HEK293T (cell line): ENCODE measurements around the gene CD82.

Experiments used
- CTCF ChIA-PET: fragments of 350-600 bp; formaldehyde crosslinking; extraction: SDS; loops from one replicate; lab custom pipeline; 2021; ENCODE audit warnings: antibody characterized with exemption, inconsistent platforms; lab: Yijun Ruan, JAX
- POLR2A ChIA-PET: fragments of 350-600 bp; formaldehyde crosslinking; extraction: SDS; loops from one replicate; lab custom pipeline; 2020; ENCODE audit warnings: antibody characterized with exemption, inconsistent platforms; lab: Yijun Ruan, JAX
- DNase-seq: peaks from one replicate; pipeline ENCODE4 v3.0.0; 2012; ENCODE audit warnings: mixed read lengths; ENCODE audit errors: extremely low spot score
- ARNT ChIP-seq: fragments of 450-650 bp; IDR thresholded peaks from 2 replicates; pipeline ENCODE4 v1.6.1; 2017; ENCODE audit warnings: mild to moderate bottlenecking
- BHLHE40 ChIP-seq: fragments of 450-650 bp; IDR thresholded peaks from 2 replicates; pipeline ENCODE4 v1.6.1; 2016; ENCODE audit warnings: mild to moderate bottlenecking, moderate library complexity, borderline replicate concordance
- CTBP1 ChIP-seq: fragments of 450-650 bp; IDR thresholded peaks from 2 replicates; pipeline ENCODE4 v1.6.1; 2016; ENCODE audit warnings: borderline replicate concordance
- ELF4 ChIP-seq: fragments of 450-650 bp; IDR thresholded peaks from 2 replicates; pipeline ENCODE4 v1.6.1; 2017; ENCODE audit warnings: antibody characterized with exemption
- FOXA1 ChIP-seq: fragments of 450-650 bp; IDR thresholded peaks from 2 replicates; pipeline ENCODE4 v1.6.1; 2016; ENCODE audit warnings: mild to moderate bottlenecking
- FOXK2 ChIP-seq: fragments of 450-650 bp; IDR thresholded peaks from 2 replicates; pipeline ENCODE4 v1.6.1; 2016; ENCODE audit warnings: mild to moderate bottlenecking
- FOXM1 ChIP-seq: fragments of 450-650 bp; IDR thresholded peaks from 2 replicates; pipeline ENCODE4 v1.6.1; 2017; ENCODE audit warnings: mild to moderate bottlenecking, borderline replicate concordance
- HDGF ChIP-seq: fragments of 450-650 bp; IDR thresholded peaks from 2 replicates; pipeline ENCODE4 v1.6.1; 2017; ENCODE audit warnings: antibody characterized with exemption, borderline replicate concordance
- L3MBTL2 ChIP-seq: fragments of 450-650 bp; conservative IDR thresholded peaks from 2 replicates; pipeline ENCODE4 v1.6.1; 2016; ENCODE audit warnings: mild to moderate bottlenecking
- LEF1 ChIP-seq: fragments of 450-650 bp; IDR thresholded peaks from 2 replicates; pipeline ENCODE4 v1.6.1; 2017; ENCODE audit warnings: mild to moderate bottlenecking, borderline replicate concordance
- NFRKB ChIP-seq: fragments of 450-650 bp; IDR thresholded peaks from 2 replicates; pipeline ENCODE4 v1.6.1; 2016; ENCODE audit warnings: mild to moderate bottlenecking, moderate library complexity
- SP1 ChIP-seq: fragments of 450-650 bp; IDR thresholded peaks from 2 replicates; pipeline ENCODE4 v1.6.1; 2017
- SUZ12 ChIP-seq: fragments of 450-650 bp; IDR thresholded peaks from 2 replicates; pipeline ENCODE4 v1.6.1; 2016; ENCODE audit warnings: mild to moderate bottlenecking
- TARDBP ChIP-seq: fragments of 450-650 bp; IDR thresholded peaks from 2 replicates; pipeline ENCODE4 v1.6.1; 2016
- ZNF384 ChIP-seq: fragments of 450-650 bp; IDR thresholded peaks from 2 replicates; pipeline ENCODE4 v1.6.1; 2016
- TF ChIP-seq, protein P1 (sequence below): fragments of 450-650 bp; IDR thresholded peaks from 2 replicates; pipeline ENCODE4 v1.6.1; 2016

Gene CD82

DNA sequence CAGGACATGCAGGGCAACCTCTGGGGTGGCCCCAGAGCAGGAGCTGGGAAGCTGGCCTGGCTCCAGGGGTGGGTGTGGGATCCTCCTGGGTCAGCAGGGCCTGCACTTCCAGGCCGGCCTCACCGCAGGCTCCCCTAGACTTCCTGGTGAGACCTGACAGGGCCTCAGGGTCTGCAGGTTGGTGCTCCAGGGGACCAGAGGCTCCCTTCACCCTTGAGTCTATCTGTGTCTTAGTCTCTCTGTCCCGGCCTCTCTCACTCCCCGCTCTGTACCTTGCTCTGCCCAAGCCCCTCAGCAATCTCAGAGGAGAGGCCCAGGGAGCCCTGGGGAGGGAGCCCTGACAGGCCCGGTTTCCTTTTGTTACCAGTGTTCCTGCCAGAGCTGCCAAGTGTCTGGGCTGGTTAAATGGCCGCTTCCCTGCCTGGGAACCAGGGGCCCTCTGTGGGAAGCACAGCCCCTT is 13.9 kb downstream of the CD82 start:
- ChIA-PET POLR2A (no interaction called here), CTCF (no interaction called here)
- TF ChIP-seq HDGF, result no peak
- no peak for DNase-seq

DNA sequence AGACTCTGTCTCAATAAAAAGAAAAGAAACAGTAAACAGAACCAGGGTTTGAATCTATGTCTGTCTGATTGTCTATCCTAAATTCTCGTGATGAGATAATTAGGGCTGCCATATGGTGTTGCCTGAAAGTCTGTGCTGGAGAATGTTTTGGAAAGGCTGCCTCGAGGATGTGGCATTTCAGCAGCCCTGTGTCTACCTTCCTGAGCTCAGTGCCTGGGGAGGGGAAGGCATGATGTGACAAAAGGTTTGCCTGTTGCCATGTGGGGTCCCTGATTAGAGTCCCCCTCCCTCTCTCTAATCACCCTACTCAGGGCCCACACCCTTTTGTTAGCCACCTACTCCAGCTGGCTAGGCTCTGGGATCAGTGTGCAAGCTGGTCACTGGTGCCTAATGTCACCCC is 15.2 kb downstream of the CD82 start:
- DNase-seq, result no peak
- ChIA-PET POLR2A (no interaction called here), CTCF (interaction anchor here (0.8 kb wide), 1 partner anchor 313 kb away, joined by 3 read pairs; no protein-coding TSS in a partner anchor)
- TF ChIP-seq CTBP1 (no peak), L3MBTL2 (no peak), NFRKB (no peak), FOXA1 (no peak), FOXK2 (no peak)
- TF ChIP-seq, protein P1, sequence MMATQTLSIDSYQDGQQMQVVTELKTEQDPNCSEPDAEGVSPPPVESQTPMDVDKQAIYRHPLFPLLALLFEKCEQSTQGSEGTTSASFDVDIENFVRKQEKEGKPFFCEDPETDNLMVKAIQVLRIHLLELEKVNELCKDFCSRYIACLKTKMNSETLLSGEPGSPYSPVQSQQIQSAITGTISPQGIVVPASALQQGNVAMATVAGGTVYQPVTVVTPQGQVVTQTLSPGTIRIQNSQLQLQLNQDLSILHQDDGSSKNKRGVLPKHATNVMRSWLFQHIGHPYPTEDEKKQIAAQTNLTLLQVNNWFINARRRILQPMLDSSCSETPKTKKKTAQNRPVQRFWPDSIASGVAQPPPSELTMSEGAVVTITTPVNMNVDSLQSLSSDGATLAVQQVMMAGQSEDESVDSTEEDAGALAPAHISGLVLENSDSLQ, result no peak

DNA sequence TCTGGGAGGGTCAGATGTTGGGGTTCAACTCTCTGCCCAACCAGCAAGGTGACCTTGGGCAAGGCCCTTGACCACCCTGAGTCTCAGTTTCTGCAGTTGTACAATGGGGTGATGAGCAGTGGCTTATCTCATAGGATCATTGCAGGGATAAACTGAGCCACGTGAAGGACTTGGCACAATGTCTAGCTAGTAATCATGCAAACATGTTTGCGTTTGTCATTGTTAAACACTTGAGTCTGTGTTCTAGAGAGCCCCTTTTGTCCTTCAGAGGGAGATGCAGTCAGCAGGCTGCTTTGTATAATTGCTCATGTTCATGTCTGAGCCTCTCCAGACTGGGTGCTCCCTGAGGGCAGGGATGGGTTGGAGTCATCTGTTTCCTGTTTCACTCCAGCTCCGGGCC is 15.8 kb downstream of the CD82 start:
- no peak for DNase-seq
- CTCF ChIA-PET, result interaction anchor here (0.8 kb wide), 1 partner anchor 312 kb away, joined by 3 read pairs; no protein-coding TSS in a partner anchor

DNA sequence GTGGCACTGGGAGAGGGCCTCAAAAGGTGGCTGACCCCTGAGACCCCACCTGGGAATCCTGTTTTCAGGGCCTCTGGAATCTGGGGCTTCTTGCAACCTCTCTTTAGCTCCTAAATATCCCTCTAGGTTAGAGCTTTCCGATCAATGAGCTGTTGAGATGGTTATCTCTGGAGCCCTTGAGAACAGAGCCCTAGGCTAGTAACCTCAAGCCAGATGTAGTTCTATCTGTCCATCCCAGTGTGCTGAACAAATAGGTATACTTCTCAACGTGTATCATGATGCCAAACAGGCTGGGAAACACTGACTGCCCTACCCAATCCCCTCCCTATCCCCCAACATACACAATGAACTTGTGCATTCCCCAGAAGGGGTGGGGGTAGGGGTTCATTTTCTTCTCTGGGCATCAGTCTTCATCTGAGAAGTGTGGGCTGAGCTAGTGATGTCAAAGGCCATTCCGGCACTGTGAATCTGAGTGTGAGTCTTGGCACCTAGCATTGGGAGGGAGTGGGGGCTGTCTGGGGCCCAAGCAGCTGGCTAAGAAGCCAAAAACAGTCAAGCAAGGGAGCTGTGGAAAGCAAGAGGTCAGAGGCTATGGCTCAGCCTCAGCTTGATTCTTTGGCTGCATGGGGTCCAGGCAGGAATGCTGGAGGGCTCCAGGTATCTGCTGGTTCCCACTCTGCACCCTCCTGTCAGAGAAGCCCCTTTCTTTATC is 17.3 kb downstream of the CD82 start:
- no peak for DNase-seq
- CTCF ChIA-PET, result interaction anchor here (0.6 to 1.0 kb wide), 2 partner anchors 35 to 328 kb away, joined by 3 to 4 read pairs; no protein-coding TSS in a partner anchor
- TF ChIP-seq LEF1 (no peak), FOXM1 (no peak), FOXA1 (no peak), ZNF384 (no peak), SP1 (no peak), SUZ12 (no peak), FOXK2 (no peak), HDGF (no peak), TARDBP (no peak), CTBP1 (no peak), L3MBTL2 (no peak), BHLHE40 (no peak), ARNT (no peak), NFRKB (no peak), ELF4 (no peak)
- TF ChIP-seq, protein P1, result no peak
- POLR2A ChIA-PET, result no interaction called here

More for the DNA sequence above, 15.8 kb downstream of the CD82 start:
- POLR2A ChIA-PET, result no interaction called here
- TF ChIP-seq ELF4 (no peak), BHLHE40 (no peak), LEF1 (no peak), TARDBP (no peak), NFRKB (no peak), CTBP1 (no peak), SP1 (no peak)
- TF ChIP-seq, protein P1, result no peak

DNA sequence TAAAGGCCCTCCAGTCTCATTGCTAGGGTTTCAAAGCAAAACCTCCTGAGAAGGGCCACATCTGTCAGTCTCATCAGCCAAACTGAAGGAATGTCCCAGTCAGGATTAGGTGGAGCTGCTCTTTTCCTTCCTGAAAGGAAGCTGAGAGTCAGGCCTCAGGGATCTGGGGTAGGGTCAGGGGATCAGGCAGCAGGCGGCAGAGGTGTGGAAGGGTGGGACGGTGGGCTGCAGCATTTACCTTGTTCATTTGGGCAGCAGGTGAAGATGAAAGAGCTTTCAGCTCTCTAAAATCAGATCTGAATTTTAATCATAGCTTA is 17.8 kb downstream of the CD82 start:
- DNase-seq, result no peak
- ChIA-PET CTCF (interaction anchor here (0.6 to 1.0 kb wide), 2 partner anchors 34 to 328 kb away, joined by 3 to 4 read pairs; no protein-coding TSS in a partner anchor), POLR2A (no interaction called here)
- TF ChIP-seq CTBP1 (no peak), FOXM1 (no peak), ARNT (no peak), SP1 (no peak), LEF1 (no peak), ELF4 (no peak), SUZ12 (no peak), TARDBP (no peak)

DNA sequence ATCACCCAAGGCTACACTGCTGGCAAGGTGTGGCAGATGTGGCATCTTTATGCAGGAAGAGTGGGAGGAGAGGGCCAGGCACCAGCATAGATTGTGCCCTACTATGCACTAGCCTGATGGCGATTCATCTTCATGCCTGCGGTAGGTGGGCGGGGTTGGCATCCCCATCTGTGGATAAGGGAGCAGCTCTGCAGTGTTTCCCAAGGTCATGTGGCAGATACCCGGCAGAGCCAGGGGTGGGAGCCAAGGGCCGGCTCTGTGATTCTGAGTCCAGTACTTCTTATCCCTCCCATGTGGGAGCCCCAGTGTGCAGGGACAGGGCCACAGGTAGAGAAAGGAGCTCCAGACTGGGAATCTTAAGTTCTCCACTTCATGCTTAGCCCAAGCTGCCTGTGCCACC is 20.0 kb downstream of the CD82 start:
- no peak for TF ChIP-seq SP1
- no peak for TF ChIP-seq CTBP1

DNA sequence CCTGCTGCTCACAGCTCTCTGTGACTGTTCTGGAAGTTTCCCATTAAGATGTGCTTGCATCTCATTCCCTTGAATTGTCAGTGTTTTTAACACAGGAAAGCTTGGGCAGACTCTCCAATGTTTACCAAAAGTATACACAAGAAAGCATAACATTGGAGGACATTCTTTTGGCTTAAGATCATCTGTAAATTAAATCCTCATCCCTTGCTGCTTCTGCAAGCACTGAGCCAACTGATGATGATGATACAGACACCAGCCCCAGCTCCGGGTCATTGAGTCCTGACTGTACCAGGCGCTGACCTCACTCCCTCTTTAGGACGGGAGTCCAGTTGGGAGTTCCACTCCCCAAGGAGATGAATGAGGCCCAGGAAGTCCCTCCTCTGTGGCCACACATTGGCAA is 23.8 kb downstream of the CD82 start:
- TF ChIP-seq HDGF (no peak), NFRKB (no peak), FOXA1 (no peak), CTBP1 (no peak), BHLHE40 (no peak), FOXM1 (no peak)
- TF ChIP-seq, protein P1, result no peak
- no peak for DNase-seq
- CTCF ChIA-PET, result interaction anchor here (1.4 to 1.6 kb wide), 2 partner anchors 11 to 28 kb away, joined by 3 to 5 read pairs; no protein-coding TSS in a partner anchor
- POLR2A ChIA-PET, result no interaction called here

More for the DNA sequence above, 20.0 kb downstream of the CD82 start:
- CTCF ChIA-PET, result no interaction called here
- no peak for DNase-seq
- POLR2A ChIA-PET, result no interaction called here
